ENCODE data around the gene VEZT.
"Not testable (repeated sequence)": the region's sequence is repeated elsewhere in the genome, so short reads cannot be mapped to it uniquely, and the experiment has no call there.

Gene VEZT

GRCh38 chr12:95321516-95322246, 104.1 kb downstream of the VEZT start:
- DNase-seq, result no peak

- no peak for DNase-seq
Observed at GRCh38 chr12:95322326-95322725, 104.7 kb downstream of the VEZT start.

- no peak for DNase-seq
Observed at GRCh38 chr12:95323212-95323611, 105.6 kb downstream of the VEZT start.

GRCh38 chr12:95324246-95324645, 106.6 kb downstream of the VEZT start:
- not testable (repeated sequence) for DNase-seq

GRCh38 chr12:95325501-95325900, 107.9 kb downstream of the VEZT start:
- no peak for DNase-seq

- no peak for DNase-seq
Observed at GRCh38 chr12:95326445-95326844, 108.8 kb downstream of the VEZT start.

- no peak for DNase-seq
Observed at GRCh38 chr12:95326855-95327254, 109.2 kb downstream of the VEZT start.

GRCh38 chr12:95328708-95329107, 111.1 kb downstream of the VEZT start:
- no peak for DNase-seq

GRCh38 chr12:95335948-95336347, 118.3 kb downstream of the VEZT start:
- DNase-seq, result no peak

GRCh38 chr12:95336387-95337067, 118.9 kb downstream of the VEZT start:
- DNase-seq, result no peak

- DNase-seq, result no peak
Observed at GRCh38 chr12:95337146-95337545, 119.5 kb downstream of the VEZT start.

- DNase-seq, result no peak
Observed at GRCh38 chr12:95339086-95339788, 121.6 kb downstream of the VEZT start.

GRCh38 chr12:95342008-95342407, 124.4 kb downstream of the VEZT start:
- no peak for DNase-seq

GRCh38 chr12:95343461-95344230, 126.0 kb downstream of the VEZT start:
- no peak for DNase-seq

GRCh38 chr12:95349291-95349690, 131.7 kb downstream of the VEZT start:
- no peak for DNase-seq

GRCh38 chr12:95351748-95352147, 134.1 kb downstream of the VEZT start:
- no peak for DNase-seq
